GM19452 (cell line): ENCODE results near the gene ZNF765.
"Not testable (repeated sequence)": the region's sequence is repeated elsewhere in the genome, so short reads cannot be mapped to it uniquely, and the experiment has no call there.

Experiments
- ATAC-seq: cut with Tn5 transposase; IDR thresholded peaks from one replicate; pipeline ENCODE4 v1.9.1; 2021; ENCODE audit not compliant: unreplicated experiment

The ZNF765 gene

GRCh38 chr19:53420520-53421315, 25.8 kb downstream of the ZNF765 start:
- ATAC-seq, result not testable (repeated sequence)

- ATAC-seq, result no peak
Observed at GRCh38 chr19:53422551-53422950, 27.6 kb downstream of the ZNF765 start.

- ATAC-seq, result not testable (repeated sequence)
Observed at GRCh38 chr19:53423074-53423473, 28.1 kb downstream of the ZNF765 start.

GRCh38 chr19:53423680-53424079, 28.7 kb downstream of the ZNF765 start:
- ATAC-seq, result not testable (repeated sequence)

- no peak for ATAC-seq
Observed at GRCh38 chr19:53424968-53425597, 30.1 kb downstream of the ZNF765 start.

- ATAC-seq, result peak; percentile 95
Observed at GRCh38 chr19:53431399-53432087, 36.6 kb downstream of the ZNF765 start, which contains the start of gene ZNF761. Gene ZNF761 (plus strand): TSS chr19:53431984. CDS start chr19:53447269, 15,285 bp downstream.

GRCh38 chr19:53432088-53432661, 37.2 kb downstream of the ZNF765 start:
- ATAC-seq, result peak; percentile 18

- ATAC-seq, result not testable (repeated sequence)
Observed at GRCh38 chr19:53443809-53444208, 48.9 kb downstream of the ZNF765 start.

- not testable (repeated sequence) for ATAC-seq
Observed at GRCh38 chr19:53447196-53447595, 52.2 kb downstream of the ZNF765 start.

- ATAC-seq, result no peak
Observed at GRCh38 chr19:53455828-53456227, 60.9 kb downstream of the ZNF765 start.

- not testable (repeated sequence) for ATAC-seq
Observed at GRCh38 chr19:53460131-53460721, 65.3 kb downstream of the ZNF765 start.

GRCh38 chr19:53461866-53462265, 66.9 kb downstream of the ZNF765 start:
- ATAC-seq, result no peak

GRCh38 chr19:53462861-53463260, 67.9 kb downstream of the ZNF765 start:
- ATAC-seq, result no peak

GRCh38 chr19:53463263-53463662, 68.3 kb downstream of the ZNF765 start:
- ATAC-seq, result no peak

- ATAC-seq, result peak; percentile 28
Observed at GRCh38 chr19:53466726-53467484, 72.0 kb downstream of the ZNF765 start.

- ATAC-seq, result peak; percentile 95
Observed at GRCh38 chr19:53467485-53468262, 72.7 kb downstream of the ZNF765 start, which contains the start of gene ZNF813. Gene ZNF813 (plus strand): TSS chr19:53467733. CDS start chr19:53483823, 16,090 bp downstream.

GRCh38 chr19:53468628-53469027, 73.7 kb downstream of the ZNF765 start:
- not testable (repeated sequence) for ATAC-seq

- no peak for ATAC-seq
Observed at GRCh38 chr19:53471916-53472315, 77.0 kb downstream of the ZNF765 start.

- ATAC-seq, result not testable (repeated sequence)
Observed at GRCh38 chr19:53474832-53475231, 79.9 kb downstream of the ZNF765 start.
